HCT116 (cell line): ENCODE measurements around the gene PELO. TPM values are rescaled to one million over a fixed set of nuclear protein-coding genes. Genes with fewer than 3 reads are reported as not detected.

Experiments
- ATAC-seq: fragments of 200-7000 bp; cut with Tn5 transposase; 2 replicates; pipeline ENCODE4 v1.9.1; 2020; ENCODE audit warnings: mild to moderate bottlenecking, moderate library complexity
- BruUV-seq: library from RNA; stranded (reverse); fragments of 400-500 nt; replicated peaks from 2 replicates; lab custom pipeline; 2021; lab: Mats Ljungman, UMichigan
- CTCF ChIA-PET: fragments of 300-600 bp; sonication (Branson Sonifier 250); formaldehyde crosslinking; loops from one replicate; lab custom pipeline; 2021; ENCODE audit warnings: antibody characterized with exemption; lab: Charles Lee
- POLR2A ChIA-PET: fragments of 300-600, 350-600 bp; sonication (Branson Sonifier 250); formaldehyde crosslinking; loops from one replicate; lab custom pipeline; 2021; ENCODE audit warnings: antibody characterized with exemption; lab: Charles Lee
- RAD21 ChIA-PET, 2 experiments: fragments of 300-600 bp; sonication (Branson Sonifier 250); formaldehyde crosslinking; loops; one replicate each; lab custom pipeline; 2023; ENCODE audit warnings: low total read pairs in 2 of 2; ENCODE audit not compliant: uncharacterized antibody in 2 of 2, unreplicated experiment in 2 of 2, low non-redundant PET in 1 of 2; lab: Charles Lee
- DNase-seq: peaks from one replicate; pipeline ENCODE4 v3.0.0-alpha.2; 2010; ENCODE audit warnings: low read depth, low spot score
- H2AFZ ChIP-seq: fragments of 200-600 bp; shearing (Covaris generic), sonication (generic); 2 replicates; pipeline ENCODE4 v1.6.1; 2017; ENCODE audit warnings: low read depth, mixed run types, mixed read lengths, antibody characterized with exemption, low read length; ENCODE audit not compliant: poor library complexity, severe bottlenecking
- H3K27ac ChIP-seq: 2 replicates; pipeline ENCODE4 v1.5.1; 2012; ENCODE audit warnings: low read depth, low read length
- H3K27me3 ChIP-seq: fragments of 200-600 bp; sonication (generic); 2 replicates; pipeline ENCODE4 v1.6.1; 2016; ENCODE audit warnings: mixed run types, low read length, mixed read lengths; ENCODE audit not compliant: insufficient read depth
- H3K36me3 ChIP-seq, 2 experiments: fragments of 200-500 bp in 1 of 2; fragments of 200-600 bp in 1 of 2; sonication (Bioruptor generic) in 1 of 2; sonication (generic) in 1 of 2; 2 replicates each; pipeline versions ENCODE4 v1.5.1 to v1.6.1; 2014 to 2016; ENCODE audit warnings: low read length in 2 of 2, inconsistent platforms in 1 of 2, mixed read lengths in 1 of 2, mixed run types in 1 of 2; ENCODE audit not compliant: insufficient read depth in 2 of 2, control insufficient read depth in 1 of 2
- H3K4me1 ChIP-seq, 2 experiments: fragments of 200-600 bp in 1 of 2; sonication (generic) in 1 of 2; 2 replicates each; pipeline versions ENCODE4 v1.5.1 to v1.6.1; 2012 to 2017; ENCODE audit warnings: low read length in 2 of 2, inconsistent platforms in 1 of 2, mild to moderate bottlenecking in 1 of 2, mixed read lengths in 1 of 2, mixed run types in 1 of 2, moderate library complexity in 1 of 2; ENCODE audit not compliant: insufficient read depth in 2 of 2, control insufficient read depth in 1 of 2
- H3K4me2 ChIP-seq: fragments of 200-600 bp; sonication (generic); 2 replicates; pipeline ENCODE4 v1.6.1; 2017; ENCODE audit warnings: mixed run types, low read length, mixed read lengths
- H3K4me3 ChIP-seq, 2 experiments: fragments of 200-600 bp in 1 of 2; sonication (generic) in 1 of 2; replicated peaks in 1 of 2; 2 replicates each; pipeline ENCODE4 v1.5.1; 2011 to 2016; ENCODE audit warnings: low read length in 2 of 2, control low read depth in 1 of 2, low read depth in 1 of 2, mild to moderate bottlenecking in 1 of 2, mixed read lengths in 1 of 2, mixed run types in 1 of 2
- H3K79me2 ChIP-seq: fragments of 200-600 bp; sonication (generic); 2 replicates; pipeline ENCODE4 v1.6.1; 2017; ENCODE audit warnings: mild to moderate bottlenecking, mixed run types, low read length, moderate library complexity, mixed read lengths; ENCODE audit not compliant: insufficient read depth
- H3K9ac ChIP-seq: fragments of 200-600 bp; sonication (generic); 2 replicates; pipeline ENCODE4 v1.6.1; 2016; ENCODE audit warnings: low read length, mixed read lengths
- H3K9me2 ChIP-seq: fragments of 200-600 bp; sonication (generic), shearing (Covaris generic); 2 replicates; pipeline ENCODE4 v1.6.1; 2017; ENCODE audit warnings: mixed run types, mild to moderate bottlenecking, moderate library complexity; ENCODE audit not compliant: insufficient read depth
- H3K9me3 ChIP-seq, 2 experiments: fragments of 200-500 bp in 1 of 2; fragments of 200-600 bp in 1 of 2; sonication (Bioruptor generic) in 1 of 2; sonication (generic) in 1 of 2; 2 replicates each; pipeline ENCODE4 v1.6.1; 2014 to 2017; ENCODE audit warnings: low read length in 2 of 2, mixed read lengths in 2 of 2, inconsistent platforms in 1 of 2, low read depth in 1 of 2, mild to moderate bottlenecking in 1 of 2, mixed run types in 1 of 2, moderate library complexity in 1 of 2; ENCODE audit not compliant: control insufficient read depth in 1 of 2, insufficient read depth in 1 of 2
- H4K20me1 ChIP-seq: fragments of 200-600 bp; sonication (generic), shearing (Covaris generic); 2 replicates; pipeline ENCODE4 v1.6.1; 2017; ENCODE audit warnings: mixed run types, mild to moderate bottlenecking, moderate library complexity; ENCODE audit not compliant: insufficient read depth
- CBX3 ChIP-seq: IDR thresholded peaks from 2 replicates; pipeline ENCODE4 v1.6.1; 2012; ENCODE audit warnings: low read depth
- CEBPB ChIP-seq: IDR thresholded peaks from 2 replicates; pipeline ENCODE4 v1.6.1; 2012; ENCODE audit warnings: low read depth
- EZH2 ChIP-seq: fragments of 200-600 bp; sonication (generic); IDR thresholded peaks from 2 replicates; pipeline ENCODE4 v1.6.1; 2017; ENCODE audit warnings: antibody characterized with exemption, mixed run types
- FOSL1 ChIP-seq: IDR thresholded peaks from 2 replicates; pipeline ENCODE4 v1.6.1; 2012; ENCODE audit warnings: low read depth
- POLR2A ChIP-seq: IDR thresholded peaks from 2 replicates; pipeline ENCODE4 v1.7.0; 2011; ENCODE audit warnings: borderline replicate concordance; ENCODE audit not compliant: insufficient read depth, insufficient read length; ENCODE audit errors: extremely low read depth
- RAD21 ChIP-seq: IDR thresholded peaks from 2 replicates; pipeline ENCODE4 v1.6.1; 2012; ENCODE audit warnings: low read depth, mild to moderate bottlenecking
- SRF ChIP-seq: IDR thresholded peaks from 2 replicates; pipeline ENCODE4 v1.6.1; 2012; ENCODE audit warnings: low read depth
- TCF7L2 ChIP-seq: IDR thresholded peaks from 2 replicates; pipeline ENCODE4 v1.7.0; 2011; ENCODE audit warnings: borderline replicate concordance, inconsistent platforms; ENCODE audit not compliant: insufficient read depth, insufficient read length; ENCODE audit errors: extremely low read depth
- ZNF274 ChIP-seq: fragments of 200-500 bp; sonication (Bioruptor generic); IDR thresholded peaks from 2 replicates; pipeline ENCODE4 v1.6.1; 2014; ENCODE audit warnings: mild to moderate bottlenecking, low read depth, low read length, inconsistent platforms
- intact Hi-C: fragments of 100-400 bp; cut with micrococcal nuclease; formaldehyde crosslinking; loops from 2 replicates; pipeline ENCODE4 v1.10.0; 2022
- total RNA-seq: library from RNA; stranded (reverse); gene quantifications from one replicate; pipeline ENCODE4 v1.2.1, GENCODE V29; 2021; ENCODE audit not compliant: unreplicated experiment
- TF ChIP-seq, protein P1 (sequence below): IDR thresholded peaks from 2 replicates; pipeline ENCODE4 v1.6.1; 2011; ENCODE audit warnings: mild to moderate bottlenecking, low read length, moderate library complexity; ENCODE audit not compliant: insufficient replicate concordance; ENCODE audit errors: extremely low read depth
- TF ChIP-seq, protein P2 (sequence below): IDR thresholded peaks from 2 replicates; pipeline ENCODE4 v1.6.1; 2012; ENCODE audit warnings: low read depth
- TF ChIP-seq, protein P3 (sequence below): IDR thresholded peaks from 2 replicates; pipeline ENCODE4 v1.6.1; 2012

Gene PELO
- total RNA-seq, 1 experiment from 2014 or later, result 16.5 TPM

DNA sequence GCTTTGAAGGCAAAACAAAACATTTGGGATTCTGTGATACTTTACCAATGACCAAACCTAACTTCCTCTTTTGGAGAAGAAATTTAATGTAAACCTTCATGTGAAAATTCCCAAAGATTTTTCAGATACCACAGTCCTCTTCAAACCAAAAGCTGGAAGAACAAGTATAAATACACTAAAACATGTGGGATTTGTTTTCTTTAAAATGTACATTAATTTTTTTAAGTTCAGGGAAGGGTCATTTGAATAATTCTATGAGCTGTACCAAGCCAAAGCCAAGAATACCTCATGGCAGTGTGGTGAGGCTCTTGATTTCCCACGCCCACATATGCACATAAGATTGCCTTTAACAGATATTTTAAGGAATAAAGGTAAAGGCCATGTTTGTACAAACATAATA lies 28.4 kb upstream of the PELO start:
- no peaks in the 10 kb centered on the region for H3K36me3 ChIP-seq
- BruUV-seq, result no TSS peak
- no peaks in the 10 kb centered on the region for H3K27me3 ChIP-seq
- intact Hi-C loops, result no loop called here
- no peak for ATAC-seq
- no peaks in the 10 kb centered on the region for H4K20me1 ChIP-seq
- DNase-seq, result no peak
- ChIA-PET POLR2A (no interaction called here), RAD21 (no interaction called here), CTCF (no interaction called here)
- no peak overlapping the region for H3K9ac ChIP-seq
- no peaks in the 10 kb centered on the region for H3K79me2 ChIP-seq
- no peaks in the 10 kb centered on the region for H3K4me1 ChIP-seq
- H3K9me3 ChIP-seq, result no peaks in the 10 kb centered on the region
- no peaks in the 10 kb centered on the region for H3K9me2 ChIP-seq
- no peak overlapping the region for H3K27ac ChIP-seq
- H2AFZ ChIP-seq, result no peak overlapping the region
- no peak overlapping the region for H3K4me3 ChIP-seq
- TF ChIP-seq CBX3 (no peak), CEBPB (no peak), EZH2 (no peak), FOSL1 (no peak), SRF (no peak), ZNF274 (no peak), TCF7L2 (no peak), POLR2A (no peak), RAD21 (no peak)
- TF ChIP-seq, protein P1, sequence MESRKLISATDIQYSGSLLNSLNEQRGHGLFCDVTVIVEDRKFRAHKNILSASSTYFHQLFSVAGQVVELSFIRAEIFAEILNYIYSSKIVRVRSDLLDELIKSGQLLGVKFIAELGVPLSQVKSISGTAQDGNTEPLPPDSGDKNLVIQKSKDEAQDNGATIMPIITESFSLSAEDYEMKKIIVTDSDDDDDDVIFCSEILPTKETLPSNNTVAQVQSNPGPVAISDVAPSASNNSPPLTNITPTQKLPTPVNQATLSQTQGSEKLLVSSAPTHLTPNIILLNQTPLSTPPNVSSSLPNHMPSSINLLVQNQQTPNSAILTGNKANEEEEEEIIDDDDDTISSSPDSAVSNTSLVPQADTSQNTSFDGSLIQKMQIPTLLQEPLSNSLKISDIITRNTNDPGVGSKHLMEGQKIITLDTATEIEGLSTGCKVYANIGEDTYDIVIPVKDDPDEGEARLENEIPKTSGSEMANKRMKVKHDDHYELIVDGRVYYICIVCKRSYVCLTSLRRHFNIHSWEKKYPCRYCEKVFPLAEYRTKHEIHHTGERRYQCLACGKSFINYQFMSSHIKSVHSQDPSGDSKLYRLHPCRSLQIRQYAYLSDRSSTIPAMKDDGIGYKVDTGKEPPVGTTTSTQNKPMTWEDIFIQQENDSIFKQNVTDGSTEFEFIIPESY, result no peak
- TF ChIP-seq, protein P2, sequence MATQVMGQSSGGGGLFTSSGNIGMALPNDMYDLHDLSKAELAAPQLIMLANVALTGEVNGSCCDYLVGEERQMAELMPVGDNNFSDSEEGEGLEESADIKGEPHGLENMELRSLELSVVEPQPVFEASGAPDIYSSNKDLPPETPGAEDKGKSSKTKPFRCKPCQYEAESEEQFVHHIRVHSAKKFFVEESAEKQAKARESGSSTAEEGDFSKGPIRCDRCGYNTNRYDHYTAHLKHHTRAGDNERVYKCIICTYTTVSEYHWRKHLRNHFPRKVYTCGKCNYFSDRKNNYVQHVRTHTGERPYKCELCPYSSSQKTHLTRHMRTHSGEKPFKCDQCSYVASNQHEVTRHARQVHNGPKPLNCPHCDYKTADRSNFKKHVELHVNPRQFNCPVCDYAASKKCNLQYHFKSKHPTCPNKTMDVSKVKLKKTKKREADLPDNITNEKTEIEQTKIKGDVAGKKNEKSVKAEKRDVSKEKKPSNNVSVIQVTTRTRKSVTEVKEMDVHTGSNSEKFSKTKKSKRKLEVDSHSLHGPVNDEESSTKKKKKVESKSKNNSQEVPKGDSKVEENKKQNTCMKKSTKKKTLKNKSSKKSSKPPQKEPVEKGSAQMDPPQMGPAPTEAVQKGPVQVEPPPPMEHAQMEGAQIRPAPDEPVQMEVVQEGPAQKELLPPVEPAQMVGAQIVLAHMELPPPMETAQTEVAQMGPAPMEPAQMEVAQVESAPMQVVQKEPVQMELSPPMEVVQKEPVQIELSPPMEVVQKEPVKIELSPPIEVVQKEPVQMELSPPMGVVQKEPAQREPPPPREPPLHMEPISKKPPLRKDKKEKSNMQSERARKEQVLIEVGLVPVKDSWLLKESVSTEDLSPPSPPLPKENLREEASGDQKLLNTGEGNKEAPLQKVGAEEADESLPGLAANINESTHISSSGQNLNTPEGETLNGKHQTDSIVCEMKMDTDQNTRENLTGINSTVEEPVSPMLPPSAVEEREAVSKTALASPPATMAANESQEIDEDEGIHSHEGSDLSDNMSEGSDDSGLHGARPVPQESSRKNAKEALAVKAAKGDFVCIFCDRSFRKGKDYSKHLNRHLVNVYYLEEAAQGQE, result no peak
- TF ChIP-seq, protein P3, sequence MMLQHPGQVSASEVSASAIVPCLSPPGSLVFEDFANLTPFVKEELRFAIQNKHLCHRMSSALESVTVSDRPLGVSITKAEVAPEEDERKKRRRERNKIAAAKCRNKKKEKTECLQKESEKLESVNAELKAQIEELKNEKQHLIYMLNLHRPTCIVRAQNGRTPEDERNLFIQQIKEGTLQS, result no peak
- H3K4me2 ChIP-seq, result no peak overlapping the region
